NT2/D1 (cell line): ENCODE results near the gene CTSF.
"Not testable (repeated sequence)": the region's sequence is repeated elsewhere in the genome, so short reads cannot be mapped to it uniquely, and the experiment has no call there.

Experiments
- DNase-seq: peaks from one replicate; pipeline ENCODE4 v3.0.0-alpha.2; 2011; ENCODE audit warnings: low read depth, low spot score
- H3K27me3 ChIP-seq: 2 replicates; pipeline ENCODE4 v1.6.0; 2011; ENCODE audit warnings: mild to moderate bottlenecking; ENCODE audit not compliant: insufficient read length, insufficient read depth
- H3K36me3 ChIP-seq: 2 replicates; pipeline ENCODE4 v1.6.1; 2011; ENCODE audit warnings: mild to moderate bottlenecking, low read length, mixed read lengths; ENCODE audit not compliant: insufficient read depth, insufficient read length
- H3K4me1 ChIP-seq: 2 replicates; pipeline ENCODE4 v1.5.1; 2011; ENCODE audit not compliant: insufficient read depth, insufficient read length
- H3K4me3 ChIP-seq: 2 replicates; pipeline ENCODE4 v1.5.1; 2011; ENCODE audit warnings: low read depth; ENCODE audit not compliant: insufficient read length
- H3K9ac ChIP-seq: 2 replicates; pipeline ENCODE4 v1.6.0; 2011; ENCODE audit warnings: low read depth; ENCODE audit not compliant: insufficient read length
- H3K9me3 ChIP-seq: 2 replicates; pipeline ENCODE4 v1.5.1; 2011; ENCODE audit warnings: mild to moderate bottlenecking, low read length; ENCODE audit not compliant: insufficient read depth
- SUZ12 ChIP-seq: IDR thresholded peaks from 2 replicates; pipeline ENCODE4 v1.6.1; 2011; ENCODE audit not compliant: insufficient read length, insufficient read depth; ENCODE audit errors: extremely low read depth
- YY1 ChIP-seq: IDR thresholded peaks from 2 replicates; pipeline ENCODE4 v1.6.1; 2011; ENCODE audit not compliant: insufficient read length, insufficient read depth
- ZNF274 ChIP-seq: IDR thresholded peaks from 2 replicates; pipeline ENCODE4 v1.6.1; 2011; ENCODE audit warnings: mild to moderate bottlenecking, low read depth, low read length

The CTSF gene

DNA sequence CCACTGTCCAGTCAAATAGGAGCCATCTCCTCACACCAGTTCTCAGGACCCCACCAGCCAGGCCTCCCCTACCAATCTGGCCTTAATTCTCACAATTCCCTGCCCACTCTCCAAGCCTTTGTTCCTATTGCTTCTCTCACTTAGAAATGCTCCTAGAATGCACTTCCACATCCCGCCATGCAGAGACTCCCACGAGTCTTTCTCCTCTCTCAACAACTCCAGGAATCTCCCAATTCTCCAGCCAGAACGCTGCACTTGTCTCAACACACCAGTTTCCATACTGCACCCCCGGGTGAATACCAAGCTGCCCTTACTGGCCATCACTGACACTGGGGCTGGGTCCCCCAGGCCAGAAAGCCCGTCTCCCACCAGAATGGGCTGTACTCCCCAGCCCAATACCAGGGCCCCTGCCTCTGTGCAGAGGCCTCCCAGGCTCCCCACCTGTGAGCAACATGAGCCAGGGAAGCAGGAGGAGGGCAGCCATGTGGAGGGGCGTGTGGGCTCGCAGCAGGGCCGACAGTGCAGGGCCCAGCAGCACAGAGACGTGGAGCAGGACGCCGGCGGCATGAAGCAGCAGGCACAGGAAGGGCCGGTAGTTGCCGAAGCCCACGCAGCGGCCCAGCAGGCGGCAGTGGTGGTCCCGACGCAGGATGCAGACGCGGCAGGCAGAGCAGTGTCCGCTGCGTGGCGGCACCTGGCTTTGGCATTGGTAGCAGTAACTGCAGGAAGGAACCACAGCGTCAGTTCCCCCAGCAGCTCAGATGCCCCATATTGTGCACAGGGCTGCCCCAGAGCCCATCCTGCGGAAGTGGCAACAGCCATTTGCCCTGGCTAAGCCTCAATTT is 24.9 kb downstream of the CTSF start:
- Histone ChIP-seq H3K4me1 (peaks cover 29% of the 10 kb centered on the region), H3K4me3 (no peak overlapping the region), H3K36me3 (peaks cover 25% of the 10 kb centered on the region), H3K9ac (peak overlapping the region; percentile 29), H3K9me3 (no peaks in the 10 kb centered on the region), H3K27me3 (no peaks in the 10 kb centered on the region)
- TF ChIP-seq ZNF274 (no peak), SUZ12 (no peak), YY1 (no peak)
- DNase-seq, result no peak

DNA sequence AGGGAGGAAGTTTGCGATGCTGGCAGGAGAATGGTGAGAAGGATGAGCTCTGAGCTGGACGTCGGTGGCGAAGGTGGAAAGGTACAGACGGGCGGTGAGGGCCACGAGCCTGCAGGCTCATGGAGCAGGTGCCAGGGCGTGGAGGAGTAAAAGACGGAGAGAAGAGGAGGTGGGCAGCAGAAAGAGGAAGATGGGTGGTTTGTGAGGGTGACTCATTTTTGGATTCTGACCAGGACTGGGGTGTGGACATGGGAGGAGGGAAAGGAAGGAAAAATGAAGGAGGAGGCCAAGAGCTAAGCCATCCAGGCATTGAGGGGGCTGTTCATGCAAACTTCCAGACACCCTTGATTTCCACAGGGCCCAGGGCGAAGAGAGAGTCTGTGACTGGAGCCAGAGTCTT is 26.0 kb downstream of the CTSF start:
- H3K9me3 ChIP-seq, result no peaks in the 10 kb centered on the region
- H3K4me1 ChIP-seq, result peaks cover 27% of the 10 kb centered on the region
- TF ChIP-seq SUZ12 (no peak), ZNF274 (no peak), YY1 (no peak)
- peaks cover 26% of the 10 kb centered on the region for H3K36me3 ChIP-seq
- no peak overlapping the region for H3K4me3 ChIP-seq
- H3K27me3 ChIP-seq, result no peaks in the 10 kb centered on the region
- no peak for DNase-seq
- H3K9ac ChIP-seq, result peak overlapping the region; percentile 37

- no peak for DNase-seq
- H3K9me3 ChIP-seq, result no peaks in the 10 kb centered on the region
- H3K27me3 ChIP-seq, result no peaks in the 10 kb centered on the region
- peaks cover 27% of the 10 kb centered on the region for H3K4me1 ChIP-seq
- peak overlapping the region; percentile 37 for H3K9ac ChIP-seq
- H3K36me3 ChIP-seq, result peaks cover 30% of the 10 kb centered on the region
- no peak for TF ChIP-seq YY1
- H3K4me3 ChIP-seq, result no peak overlapping the region
Measured at GRCh38 chr11:66541892-66542291, 26.5 kb downstream of the CTSF start.

DNA sequence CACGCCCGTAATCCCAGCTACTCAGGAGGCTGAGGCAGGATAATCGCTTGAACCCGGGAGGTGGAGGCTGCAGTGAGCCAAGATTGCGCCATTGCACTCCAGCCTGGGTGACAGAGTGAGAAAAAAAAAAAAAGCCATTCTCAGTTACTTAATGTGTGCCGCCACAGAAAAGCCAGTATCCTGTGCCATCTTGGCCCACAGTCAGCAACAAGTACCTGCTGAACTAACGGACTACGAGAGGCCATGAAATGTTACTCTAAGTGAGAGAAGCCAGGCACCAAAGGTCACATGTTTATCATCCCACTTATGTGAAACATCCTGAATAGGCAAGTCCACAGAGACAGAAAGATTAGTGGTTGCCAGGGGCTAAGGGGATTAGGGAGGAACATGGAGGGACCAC is 27.8 kb downstream of the CTSF start:
- peaks cover 43% of the 10 kb centered on the region for H3K36me3 ChIP-seq

DNA sequence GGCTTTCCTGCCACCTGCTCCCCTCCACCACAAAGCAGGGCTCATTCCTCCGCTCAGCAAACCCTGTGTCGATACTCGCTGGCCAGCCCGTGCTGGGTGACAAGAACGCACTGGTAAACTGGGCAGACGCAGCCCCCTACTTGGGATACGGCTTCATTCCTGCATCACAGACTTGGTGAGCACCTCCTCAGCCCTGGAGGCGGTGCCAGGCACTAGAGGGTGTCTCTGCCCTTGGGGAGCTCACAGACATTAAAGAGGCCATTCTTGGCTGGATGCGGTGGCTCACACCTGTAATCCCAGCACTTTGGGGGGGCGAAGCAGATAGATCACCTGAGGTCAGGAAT is 28.6 kb downstream of the CTSF start:
- Histone ChIP-seq H3K36me3 (peaks cover 49% of the 10 kb centered on the region), H3K9ac (peak overlapping the region; percentile 37), H3K27me3 (no peaks in the 10 kb centered on the region), H3K9me3 (no peaks in the 10 kb centered on the region), H3K4me1 (peaks cover 27% of the 10 kb centered on the region), H3K4me3 (no peak overlapping the region)
- no peak for TF ChIP-seq SUZ12
- TF ChIP-seq ZNF274, result no peak
- TF ChIP-seq YY1, result no peak
- DNase-seq, result no peak

More for the DNA sequence above, 27.8 kb downstream of the CTSF start:
- not testable (repeated sequence) for H3K27me3 ChIP-seq, DNase-seq, H3K4me3 ChIP-seq, H3K9me3 ChIP-seq, H3K9ac ChIP-seq
- peaks cover 27% of the 10 kb centered on the region for H3K4me1 ChIP-seq

- no peak for TF ChIP-seq YY1
- TF ChIP-seq ZNF274, result no peak
- no peak for TF ChIP-seq SUZ12
- Histone ChIP-seq H3K36me3 (peaks cover 49% of the 10 kb centered on the region), H3K9ac (peak overlapping the region; percentile 37), H3K9me3 (no peaks in the 10 kb centered on the region), H3K27me3 (no peaks in the 10 kb centered on the region), H3K4me1 (peaks cover 27% of the 10 kb centered on the region), H3K4me3 (no peak overlapping the region)
- no peak for DNase-seq
Measured at GRCh38 chr11:66539170-66539869, 29.1 kb downstream of the CTSF start.

DNA sequence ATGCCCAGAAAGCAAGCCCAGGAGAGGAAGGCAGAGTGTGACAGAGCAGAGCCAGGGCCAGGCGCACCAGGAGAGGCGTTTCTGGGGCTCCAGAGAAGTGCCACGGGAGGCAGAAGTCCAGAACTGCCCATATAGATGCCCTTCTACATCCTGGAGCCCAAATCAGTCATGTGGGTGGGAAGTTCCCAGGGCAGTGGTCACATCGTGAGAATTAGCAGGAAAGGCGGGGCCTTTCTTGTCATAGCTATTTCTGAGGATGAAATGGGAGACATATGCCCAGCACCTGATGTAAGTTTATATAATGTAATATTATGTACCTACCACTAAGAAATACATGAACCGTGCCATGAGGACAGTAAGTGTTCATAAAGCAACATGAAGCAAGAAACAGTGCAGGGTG is 35.6 kb downstream of the CTSF start:
- Histone ChIP-seq H3K36me3 (peaks cover 73% of the 10 kb centered on the region), H3K9ac (no peak overlapping the region), H3K4me1 (peaks cover 19% of the 10 kb centered on the region), H3K9me3 (no peaks in the 10 kb centered on the region), H3K4me3 (no peak overlapping the region), H3K27me3 (no peaks in the 10 kb centered on the region)
- no peak for DNase-seq
- TF ChIP-seq SUZ12, result no peak
- no peak for TF ChIP-seq YY1
- no peak for TF ChIP-seq ZNF274
